Measurements from ENCODE around the gene VEGFA. TPM values are rescaled to one million over a fixed set of nuclear protein-coding genes. Genes with fewer than 3 reads are reported as not detected.

Gene VEGFA
- total and polyA plus RNA-seq, 2 of the 8 experiments (the other 6 are each of a cell fraction or from before 2014, with no cell fraction given) = 42.2 to 58.5 TPM

- no peak for TF ChIP-seq NANOG (IDR thresholded peaks at IDR 0.05; ENCODE audit: insufficient read depth, low read depth, low read length, poor library complexity, severe bottlenecking)
- TF ChIP-seq CHD1 (IDR thresholded peaks at IDR 0.05; ENCODE audit: low read depth, low read length) = no peak
- TF ChIP-seq SIX5 (IDR thresholded peaks at IDR 0.05; ENCODE audit: low read depth, low read length) = no peak
- no peak for TF ChIP-seq CTBP2 (IDR thresholded peaks at IDR 0.05; ENCODE audit: borderline replicate concordance, insufficient read depth, insufficient read length, low read length)
- TF ChIP-seq RAD21 (IDR thresholded peaks at IDR 0.05 in 1 of 2, conservative IDR thresholded peaks at IDR 0.05 in 1 of 2; ENCODE audit: low read depth in 2 of 2, low read length in 2 of 2) = no peak
Observed at GRCh38 chr6:43746071-43746470, 23.9 kb upstream of the VEGFA start (continued).
